Amygdala (tissue), 56 donors: ENCODE measurements around the gene SAV1.
A peak's percentile ranks its signal among the peaks of the same experiment; 100 is the strongest.
"Not testable (repeated sequence)": the region's sequence is repeated elsewhere in the genome, so short reads cannot be mapped to it uniquely, and the experiment has no call there.

Source experiments
- DNase-seq, 56 donors: peaks; one replicate each; lab custom pipeline; 2025; lab: John Stamatoyannopoulos, UW

The SAV1 gene

DNA sequence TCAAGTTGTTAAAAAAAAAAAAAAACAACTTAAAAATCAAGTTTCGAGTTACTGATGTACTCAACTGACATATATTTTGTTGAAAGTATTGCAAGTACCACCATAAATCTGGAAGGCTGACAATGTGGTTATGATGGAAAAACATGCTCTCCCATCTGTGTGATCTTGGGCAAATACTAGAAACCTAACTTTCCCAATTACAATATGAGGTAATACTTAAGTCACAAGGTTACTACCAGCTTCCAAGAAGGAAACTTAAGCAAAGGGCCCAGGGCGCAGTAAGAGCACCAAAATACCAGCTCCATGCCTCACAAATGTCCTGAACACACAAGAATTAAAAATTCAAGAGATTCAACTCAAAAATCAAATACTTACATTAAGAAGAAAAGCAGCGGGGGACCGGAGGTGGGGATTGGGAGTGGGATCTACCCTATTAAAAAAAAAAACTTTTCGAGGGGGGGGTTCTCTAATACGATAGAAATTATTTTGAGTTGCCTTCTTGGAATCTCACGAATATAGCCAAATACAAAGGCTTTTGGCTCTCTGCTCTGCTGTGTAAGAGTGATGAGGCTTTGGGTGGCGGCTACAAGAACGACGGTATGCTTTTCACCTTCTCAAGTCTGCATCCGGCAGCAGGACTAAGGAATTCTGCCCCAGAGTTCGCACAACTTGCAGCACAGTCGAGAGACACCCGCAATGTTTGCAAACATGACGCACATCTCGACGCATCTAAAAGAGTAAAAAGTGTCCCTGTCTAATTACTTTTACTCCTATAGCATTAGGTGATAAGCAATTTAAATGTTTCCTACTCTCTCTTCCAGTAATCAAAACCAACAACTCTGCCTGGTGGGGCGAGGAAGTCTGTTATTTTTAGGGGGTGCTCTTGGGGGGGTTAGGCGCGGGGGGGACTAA lies 1.1 kb downstream of the SAV1 start:
- DNase-seq = peak in 11 of 56 donors; percentile 4 to 47 (median 19)

DNA sequence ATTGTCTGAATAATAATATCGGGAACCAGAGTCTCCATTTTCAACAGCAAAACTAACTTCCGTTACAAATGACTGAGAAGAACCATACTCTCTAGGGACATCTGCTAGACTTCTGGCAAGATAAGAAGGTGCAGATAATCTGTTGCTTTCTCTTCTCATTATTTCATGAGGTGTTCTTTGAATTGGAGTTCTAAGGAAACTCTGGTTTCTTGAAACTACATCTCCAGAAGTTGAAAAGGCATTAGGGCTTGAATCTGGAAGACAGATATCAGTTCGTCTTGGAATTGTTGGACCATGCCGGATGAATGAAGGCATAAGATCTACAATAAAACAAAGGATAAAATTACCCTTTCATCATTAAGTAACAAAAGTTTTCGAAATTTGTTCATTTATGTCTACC lies 2.8 kb downstream of the SAV1 start:
- DNase-seq = not testable (repeated sequence)

DNA sequence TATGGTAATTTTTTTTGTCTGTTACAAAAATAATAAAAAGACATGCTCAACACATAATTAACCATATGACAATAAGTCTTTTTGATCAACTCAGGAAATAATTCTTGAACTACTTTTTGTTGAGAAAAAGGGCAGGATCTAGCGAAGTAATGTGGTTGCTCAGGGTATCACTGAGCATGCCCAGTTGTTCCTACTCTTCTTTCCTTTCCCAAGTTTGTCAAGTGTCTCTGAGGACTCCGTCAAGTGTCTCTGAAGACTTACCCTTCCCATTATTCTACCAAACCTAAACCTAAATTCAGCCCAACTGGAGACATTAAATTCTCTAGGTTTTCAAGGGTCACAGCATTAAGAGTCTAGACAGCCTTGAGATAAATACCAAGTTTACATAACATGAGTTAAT lies 3.5 kb downstream of the SAV1 start:
- DNase-seq = not testable (repeated sequence)

DNA sequence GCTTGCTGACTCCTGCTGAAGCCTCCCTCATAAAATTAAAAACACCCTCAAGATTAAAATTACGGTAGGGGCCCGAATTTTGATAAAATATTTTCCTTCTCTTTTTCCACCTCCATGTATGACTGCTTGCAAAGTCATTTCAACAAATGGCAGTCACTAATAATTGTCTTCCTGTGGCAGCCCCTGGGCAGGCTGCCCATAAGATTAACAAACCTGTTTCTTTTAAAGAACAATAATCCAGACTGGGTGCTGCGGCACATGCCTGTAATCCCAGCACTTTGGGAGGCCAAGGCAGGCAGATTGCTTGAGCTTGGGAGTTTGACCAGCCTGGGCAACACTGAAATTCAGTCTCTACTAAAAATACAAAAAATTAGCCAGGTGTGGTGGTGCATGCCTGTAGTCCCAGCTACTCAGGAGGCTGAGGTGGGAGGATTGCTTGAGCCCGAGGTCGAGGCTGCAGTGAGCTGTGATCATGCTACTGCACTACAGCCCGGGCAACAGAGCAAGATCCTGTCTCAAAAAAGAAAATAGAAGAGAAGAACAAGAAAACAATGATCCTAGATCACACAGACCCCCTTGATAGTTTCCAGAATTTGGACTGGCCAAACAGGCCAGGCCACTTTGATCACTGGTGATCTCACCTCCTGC lies 8.7 kb downstream of the SAV1 start:
- no peak for DNase-seq

DNA sequence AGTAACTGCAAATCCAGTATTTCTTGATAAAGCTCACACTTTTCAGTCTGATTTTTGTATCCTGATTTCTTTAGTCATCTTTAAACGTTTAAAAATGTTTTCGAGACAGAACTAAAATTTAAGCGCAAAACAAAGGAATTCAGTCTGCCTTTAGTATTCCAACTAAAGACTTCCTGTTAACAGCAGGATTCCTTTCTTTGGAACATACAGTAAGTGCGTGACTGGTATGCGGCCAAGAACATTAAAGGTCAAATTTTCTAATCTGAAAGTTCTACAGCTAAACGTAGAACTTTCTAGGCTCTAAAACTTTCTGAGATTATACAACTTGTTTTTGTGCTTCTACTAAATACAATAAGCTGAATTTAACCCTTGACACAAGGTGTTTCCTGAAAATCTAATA lies 9.9 kb downstream of the SAV1 start:
- DNase-seq = no peak

DNA sequence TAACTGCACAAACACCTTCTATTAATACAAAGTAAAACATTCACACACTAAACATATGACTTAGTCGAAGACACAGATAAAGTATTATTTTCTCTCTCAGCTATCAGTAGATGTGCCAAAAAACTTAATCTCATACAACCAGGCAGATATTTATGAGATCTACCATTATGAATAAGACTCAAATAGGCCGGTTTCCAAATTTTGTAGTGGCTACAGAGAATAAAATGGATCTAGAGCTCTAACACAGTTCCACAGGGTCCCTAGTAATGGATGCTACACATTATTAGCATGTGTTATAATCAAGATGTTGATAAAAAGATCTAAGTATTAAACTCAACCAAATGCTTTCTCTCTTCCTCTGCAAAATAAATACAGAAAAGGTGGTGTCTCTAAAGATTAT lies 10.4 kb downstream of the SAV1 start:
- no peak for DNase-seq

DNA sequence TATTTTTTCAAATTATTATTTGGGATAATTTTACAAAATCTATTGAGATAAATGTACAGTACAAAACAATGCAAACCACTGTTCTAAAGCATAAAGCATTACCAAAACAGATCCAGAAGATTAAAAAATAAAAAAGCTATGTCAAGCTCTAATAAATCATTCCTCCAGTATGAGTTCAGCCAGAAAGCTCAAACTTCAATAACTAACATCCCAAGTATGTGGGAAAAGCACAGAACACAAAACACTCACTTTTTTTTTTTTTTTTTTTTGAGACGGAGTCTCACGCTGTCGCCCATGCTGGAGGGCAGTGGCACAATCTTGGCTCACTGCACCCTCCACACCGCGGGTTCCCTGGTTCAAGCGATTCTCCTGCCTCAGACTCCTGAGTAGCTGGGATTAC lies 11.3 kb downstream of the SAV1 start:
- DNase-seq = no peak

DNA sequence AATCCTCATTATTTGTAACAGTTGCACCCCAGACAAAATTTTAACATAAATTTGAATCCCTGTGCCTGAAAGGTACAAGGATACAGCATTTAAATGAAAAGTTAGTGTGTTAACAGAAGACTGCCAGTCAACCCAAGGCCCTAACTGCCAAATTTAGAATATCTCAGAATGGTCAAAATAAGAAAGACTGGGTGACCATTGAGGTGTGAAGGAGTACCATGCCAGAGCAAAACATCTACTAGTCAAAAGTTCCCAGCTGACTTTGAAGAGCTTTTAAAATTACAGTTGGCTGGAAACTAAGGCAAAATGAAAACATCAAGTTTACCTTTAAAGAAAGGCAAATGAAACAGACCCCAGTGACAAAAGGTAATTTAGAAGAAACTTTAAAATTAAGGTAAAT lies 18.4 kb downstream of the SAV1 start:
- no peak for DNase-seq

DNA sequence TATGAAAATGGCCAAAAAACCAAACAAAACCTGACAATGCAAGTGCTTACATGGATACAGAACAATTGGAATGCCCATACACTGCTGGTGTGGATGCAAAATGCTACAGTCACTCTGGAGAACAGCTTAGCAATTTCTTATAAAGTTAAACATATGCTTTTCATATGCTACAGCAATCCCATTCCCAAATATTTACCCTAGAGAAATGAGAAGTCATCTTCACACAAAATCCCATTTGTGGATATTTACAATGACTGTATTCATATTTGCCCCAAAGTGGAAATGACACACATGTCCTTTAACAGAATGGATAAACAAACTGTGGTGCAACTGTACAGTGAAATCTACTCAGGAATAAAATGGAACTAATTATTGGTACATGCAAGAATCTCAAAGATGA lies 20.4 kb downstream of the SAV1 start:
- DNase-seq = no peak

DNA sequence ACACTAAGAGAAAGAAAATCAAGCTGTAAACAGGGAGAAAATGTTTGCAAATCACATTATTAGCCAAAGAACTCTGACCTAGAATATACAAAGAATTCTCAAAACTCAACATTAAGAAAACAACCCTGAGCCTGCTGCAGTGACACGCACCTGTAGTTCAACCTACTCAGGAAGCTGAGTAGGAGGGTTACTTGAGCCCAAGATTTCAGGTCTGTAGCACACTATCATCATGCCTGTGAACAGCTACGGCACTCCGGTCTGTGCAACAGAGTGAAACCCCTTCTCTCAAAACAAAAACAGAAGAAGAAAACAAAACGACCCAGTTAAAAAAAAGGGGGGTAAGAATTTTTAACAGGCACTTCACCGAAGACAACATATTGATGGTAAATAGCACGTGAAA lies 20.8 kb downstream of the SAV1 start:
- DNase-seq = no peak

DNA sequence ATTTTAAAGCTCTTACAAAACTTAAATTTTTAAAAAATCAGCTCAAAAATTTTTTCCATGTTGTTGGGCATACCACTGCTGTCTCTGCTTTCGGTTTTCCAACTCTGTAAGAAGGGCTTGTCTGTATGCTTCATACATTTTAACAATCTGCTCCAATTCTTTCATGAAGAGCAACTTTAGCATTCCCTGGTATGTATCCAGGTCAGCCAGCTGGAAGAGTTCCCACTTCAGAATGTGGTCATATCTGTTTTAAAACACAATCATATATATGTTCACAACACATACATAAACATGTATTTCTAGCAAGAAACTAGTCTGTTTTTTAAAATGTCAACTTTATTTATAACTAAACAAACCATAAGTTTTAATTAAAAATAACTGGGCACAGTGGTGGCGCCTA lies 33.0 kb downstream of the SAV1 start:
- no peak for DNase-seq

DNA sequence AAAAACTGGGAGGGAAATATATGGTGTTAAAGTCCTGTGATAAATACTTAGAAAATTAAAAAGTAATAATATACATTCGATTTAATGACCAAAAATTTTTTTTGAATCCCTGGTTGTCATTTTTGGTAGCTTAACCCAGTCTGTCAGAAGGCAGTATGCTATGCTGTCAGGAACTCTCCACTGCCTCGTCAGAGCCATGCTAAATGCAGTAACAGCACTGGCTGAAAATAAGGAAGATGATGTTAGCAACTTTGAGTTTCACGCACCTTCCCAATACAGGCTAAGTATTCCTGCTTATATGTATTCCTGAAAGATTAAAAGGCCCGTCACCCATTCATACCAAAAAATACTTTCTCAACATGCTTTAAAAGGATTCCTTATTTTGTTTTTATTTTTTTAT lies 34.2 kb downstream of the SAV1 start:
- DNase-seq = no peak

DNA sequence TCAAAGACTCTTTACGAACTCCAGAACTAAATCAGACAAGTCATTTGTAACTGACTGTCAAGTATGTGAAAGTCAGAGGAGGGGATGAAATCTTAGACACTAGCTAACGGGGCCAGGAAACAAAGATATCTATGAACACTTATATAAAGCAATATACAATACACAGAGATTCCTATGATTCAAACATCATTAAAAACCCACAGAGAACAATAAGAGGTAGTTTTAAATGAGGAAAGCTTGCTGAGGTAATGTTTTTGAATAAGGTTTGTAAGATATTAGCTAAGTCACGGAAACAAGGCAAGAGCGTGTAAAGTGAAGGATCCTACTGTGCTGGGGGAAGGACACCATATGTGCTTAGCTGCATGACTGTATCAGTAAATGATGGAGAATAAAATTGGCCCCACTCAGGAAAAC lies 36.7 kb downstream of the SAV1 start:
- DNase-seq = no peak

DNA sequence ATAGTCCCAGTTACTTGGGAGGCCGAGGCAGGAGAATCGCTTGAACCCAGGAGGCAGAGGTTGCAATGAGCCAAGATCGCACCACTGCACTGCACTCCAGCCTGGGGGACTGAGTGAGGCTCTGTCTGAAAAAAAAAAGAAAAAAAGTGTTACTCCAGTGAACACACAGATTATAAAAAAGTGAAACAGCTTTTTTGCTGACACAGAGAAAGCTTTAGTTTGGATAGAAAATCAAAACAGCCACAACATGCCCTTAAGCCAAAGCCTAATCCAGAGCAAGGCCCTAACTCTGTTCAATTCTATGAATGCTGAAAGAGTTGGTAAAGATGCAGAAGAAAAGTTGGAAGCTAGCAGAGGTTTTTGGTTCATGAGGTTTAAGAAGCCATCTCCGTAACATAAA lies 43.2 kb downstream of the SAV1 start:
- DNase-seq = not testable (repeated sequence)

DNA sequence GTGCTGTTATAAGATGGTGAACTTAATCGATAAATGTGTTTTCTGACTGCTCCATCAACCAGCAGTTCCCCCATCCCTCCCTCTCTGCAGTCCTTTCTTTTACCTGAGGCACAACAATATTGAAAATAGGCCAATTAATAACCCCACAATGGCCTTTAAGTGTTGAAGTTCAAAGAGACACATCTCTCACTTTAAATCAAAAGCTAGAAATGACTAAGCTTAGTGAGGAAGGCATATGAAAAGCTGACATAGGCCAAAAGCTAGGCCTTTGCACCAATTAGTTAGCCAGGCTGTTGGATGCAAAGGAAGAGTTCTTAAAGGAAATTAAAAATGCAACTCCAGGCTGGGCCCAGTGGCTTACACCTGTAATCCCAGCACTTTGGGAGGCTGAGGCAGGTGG lies 43.7 kb downstream of the SAV1 start:
- DNase-seq = no peak

DNA sequence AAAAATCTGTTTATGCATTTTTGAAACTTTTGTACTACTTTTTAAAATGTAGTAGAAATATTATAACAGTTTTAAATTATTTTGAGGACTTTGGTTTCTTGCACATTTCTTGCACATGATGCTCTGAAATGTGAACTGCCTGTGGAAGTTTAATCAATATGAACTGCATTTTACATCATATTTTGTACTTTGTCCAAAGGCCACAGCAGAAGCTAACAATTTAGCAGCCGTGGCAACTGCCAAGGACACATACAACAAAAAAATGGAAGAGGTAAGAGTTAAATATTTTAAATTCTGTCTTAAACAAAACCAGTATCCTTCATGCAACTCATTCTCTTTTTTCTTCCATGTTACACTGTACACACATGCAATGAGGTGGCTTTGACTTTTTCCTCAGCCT lies 45.1 kb downstream of the SAV1 start:
- no peak for DNase-seq

DNA sequence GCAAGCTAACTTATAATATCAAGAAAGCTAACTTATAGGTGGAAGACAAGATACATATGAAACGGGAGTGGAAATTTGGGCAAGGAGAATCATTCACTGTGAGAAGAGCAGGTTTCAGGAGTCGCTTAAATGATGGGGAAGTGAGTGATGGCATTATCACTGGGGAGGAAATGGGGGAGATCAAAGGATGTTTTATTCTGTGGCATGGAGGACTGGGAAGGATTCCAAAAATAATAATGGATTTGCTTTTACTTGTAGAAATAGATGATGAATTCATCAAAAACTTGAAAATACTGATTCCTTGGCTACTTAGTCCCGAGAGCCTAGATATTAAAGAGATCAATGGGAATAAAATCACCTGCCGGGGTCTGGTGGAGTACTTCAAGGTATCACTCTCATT lies 47.8 kb downstream of the SAV1 start:
- DNase-seq = no peak

DNA sequence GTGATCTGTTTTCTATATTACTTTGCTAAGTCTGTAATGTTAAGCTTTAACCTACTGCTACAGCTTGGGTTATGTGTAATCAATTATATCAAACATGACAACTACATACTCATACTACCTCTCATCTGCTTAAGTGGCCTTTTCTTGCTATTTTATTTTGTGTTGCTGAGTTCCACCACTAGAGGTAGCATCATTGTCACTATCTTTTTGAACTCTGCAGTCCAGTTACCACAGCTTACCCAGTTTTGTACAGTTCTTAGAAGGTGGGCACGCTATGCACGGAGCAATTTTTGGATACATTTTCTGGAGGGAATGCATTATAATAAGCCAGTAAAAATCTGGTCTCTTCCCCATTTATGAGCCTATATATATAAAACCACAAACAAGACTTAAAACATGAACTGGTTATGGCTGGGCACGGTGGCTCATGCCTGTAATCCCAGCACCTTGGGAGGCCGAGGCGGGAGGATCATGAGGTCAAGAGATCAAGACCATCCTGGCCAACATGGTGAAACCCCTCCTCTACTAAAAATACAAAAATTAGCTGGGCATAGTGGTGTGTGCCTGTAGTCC lies 48.5 kb downstream of the SAV1 start:
- peak in 1 of 56 donors; percentile 32 for DNase-seq

DNA sequence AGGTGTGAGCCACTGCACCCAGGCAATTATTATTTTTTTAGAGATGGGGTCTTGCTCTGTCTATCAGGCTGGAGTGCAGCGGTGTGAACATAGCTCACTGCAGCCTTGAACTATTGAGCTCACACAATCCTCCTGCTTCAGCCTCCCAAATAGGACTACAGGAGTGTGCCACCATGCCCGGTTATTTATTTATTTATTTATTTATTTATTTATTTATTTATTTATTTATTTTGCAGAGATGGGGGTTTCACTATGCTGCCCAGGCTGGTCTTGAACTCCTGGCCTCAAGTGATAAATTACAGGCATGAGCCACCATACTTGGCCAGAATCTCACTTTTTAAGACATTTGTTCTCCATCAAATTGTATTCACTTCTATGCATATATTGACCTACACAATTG lies 51.8 kb downstream of the SAV1 start:
- no peak for DNase-seq

DNA sequence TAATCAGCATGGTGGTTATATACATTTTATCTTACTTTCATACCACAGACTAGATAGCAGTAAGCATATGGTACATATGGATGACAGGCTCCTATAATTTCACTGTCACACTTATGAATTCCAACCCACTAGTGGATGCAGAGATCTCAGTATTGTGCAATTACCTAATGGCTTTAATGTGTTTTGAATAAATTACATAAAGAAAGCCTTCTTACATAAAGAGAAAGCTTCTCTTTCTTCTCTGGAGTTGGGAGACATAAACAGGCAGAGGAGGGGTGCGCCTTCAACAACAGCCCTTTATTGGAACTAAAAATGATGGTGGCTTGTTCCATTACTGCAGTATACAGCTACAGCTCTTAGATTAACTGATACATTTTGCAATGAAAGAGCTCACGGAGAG lies 52.6 kb downstream of the SAV1 start:
- DNase-seq = peak in 30 of 56 donors; percentile 3 to 73 (median 35)

DNA sequence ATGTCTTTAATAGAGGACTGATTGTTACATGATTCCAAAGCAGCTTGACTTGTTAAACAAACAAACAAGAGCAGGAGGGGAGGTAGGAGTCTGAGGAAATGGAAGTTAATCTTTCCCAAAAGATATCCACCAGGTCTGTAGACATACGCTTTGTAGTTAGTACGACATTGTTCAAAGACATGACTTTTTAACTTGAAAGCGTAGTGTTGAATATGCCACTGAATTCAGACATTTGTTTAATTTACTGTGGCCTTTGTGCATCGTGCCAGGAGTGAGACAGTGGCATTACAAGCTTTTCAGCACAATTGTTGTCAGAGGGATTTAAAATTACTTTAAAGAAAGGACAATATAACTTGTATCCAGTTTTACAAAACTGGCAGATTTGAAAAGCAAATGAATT lies 53.0 kb downstream of the SAV1 start:
- DNase-seq = peak in 1 of 56 donors; percentile 25

DNA sequence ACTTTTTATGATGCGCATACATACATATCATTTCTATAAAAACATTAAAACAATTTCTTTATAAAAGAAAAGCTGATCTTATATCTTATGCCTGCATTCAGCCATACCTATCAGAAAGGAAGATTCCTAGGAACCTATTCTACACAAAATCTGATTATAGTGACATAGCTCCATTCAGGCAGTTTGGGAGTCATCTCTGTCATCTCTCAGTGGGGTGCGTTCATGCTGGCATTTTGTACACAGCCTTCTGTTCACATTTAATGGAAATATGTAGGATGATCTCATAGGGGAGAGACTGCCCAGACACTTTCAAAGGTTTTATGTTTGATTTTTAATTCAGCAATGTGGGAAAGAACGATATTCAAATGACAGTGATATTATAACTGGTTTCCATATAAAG lies 55.3 kb downstream of the SAV1 start:
- DNase-seq = no peak
